C4-2B (cell line): ENCODE measurements around the gene FAM3B.

ENCODE experiments used
- CTCF ChIP-seq: fragments of 450-650 bp; conservative IDR thresholded peaks from 2 replicates; pipeline ENCODE4 v1.5.1; 2017; ENCODE audit warnings: mild to moderate bottlenecking
- ZFX ChIP-seq: fragments of 450-650 bp; IDR thresholded peaks from 2 replicates; pipeline ENCODE4 v1.6.1; 2017

GRCh38 chr21:41367301-41367944, 50.8 kb downstream of the FAM3B start:
- TF ChIP-seq CTCF: no peak
- TF ChIP-seq ZFX: no peak
